Thyroid gland (tissue), 4 donors: ENCODE data around the gene KCNG1. TPM values are rescaled to one million over a fixed set of nuclear protein-coding genes. Genes with fewer than 3 reads are reported as not detected.

Experiments
- DNase-seq, 2 donors: peaks; one replicate each; pipeline ENCODE4 v3.0.0-alpha.2; 2019
- H3K27ac ChIP-seq, 3 donors: fragments of 200-600 bp; sonication (generic); 1 replicate in 2 of 3; 2 replicates in 1 of 3; pipeline ENCODE4 v1.5.1; 2016 to 2019; ENCODE audit warnings: mild to moderate bottlenecking in 1 of 3, moderate library complexity in 1 of 3
- H3K27me3 ChIP-seq: fragments of 200-600 bp; sonication (generic); one replicate; pipeline ENCODE4 v1.5.1; 2019
- H3K36me3 ChIP-seq, 2 donors: fragments of 200-600 bp; sonication (generic); one replicate each; pipeline ENCODE4 v1.5.1; 2016 to 2019
- H3K4me1 ChIP-seq, 2 donors: fragments of 200-600 bp; sonication (generic); one replicate each; pipeline ENCODE4 v1.5.1; 2017 to 2019
- H3K4me3 ChIP-seq, 3 donors: fragments of 200-600 bp; sonication (generic); replicated peaks in 1 of 3; 1 replicate in 2 of 3; 2 replicates in 1 of 3; pipeline ENCODE4 v1.5.1; 2016; ENCODE audit warnings: mild to moderate bottlenecking in 1 of 3
- H3K9me3 ChIP-seq: fragments of 200-600 bp; sonication (generic); one replicate; pipeline ENCODE4 v1.5.1; 2017
- CTCF ChIP-seq, 6 experiments: fragments of 200-600 bp in 3 of 6; fragments of 450-650 bp in 3 of 6; sonication (generic) in 3 of 6; IDR thresholded peaks; one replicate each; pipeline ENCODE4 v1.5.1; 2016 to 2019; ENCODE audit warnings: antibody characterized with exemption in 6 of 6, mild to moderate bottlenecking in 2 of 6, inconsistent platforms in 1 of 6, moderate library complexity in 1 of 6
- POLR2A ChIP-seq, 2 donors: fragments of 450-650 bp; IDR thresholded peaks; one replicate each; pipeline ENCODE4 v1.6.1; 2017; ENCODE audit warnings: antibody characterized with exemption in 2 of 2, mild to moderate bottlenecking in 2 of 2, moderate library complexity in 1 of 2
- WGBS, 2 donors: methylation state at CpG; one replicate each; pipeline ENCODE4 v1.1.5; 2017; 5-methylcytosine and 5-hydroxymethylcytosine counted together
- intact Hi-C: fragments of 100-400 bp; cut with DNase I; formaldehyde crosslinking; loops from one replicate; pipeline ENCODE4 v1.15.1; 2023
- total RNA-seq, 4 donors: library from RNA; depleted of rRNA; stranded (reverse); fragments of >200 nt; gene quantifications; one replicate each; pipeline ENCODE4 v1.2.3, GENCODE V29; 2016

KCNG1 gene
- total RNA-seq, 4 donors from 2014 or later = 0.13 TPM; not detected in 3

DNA sequence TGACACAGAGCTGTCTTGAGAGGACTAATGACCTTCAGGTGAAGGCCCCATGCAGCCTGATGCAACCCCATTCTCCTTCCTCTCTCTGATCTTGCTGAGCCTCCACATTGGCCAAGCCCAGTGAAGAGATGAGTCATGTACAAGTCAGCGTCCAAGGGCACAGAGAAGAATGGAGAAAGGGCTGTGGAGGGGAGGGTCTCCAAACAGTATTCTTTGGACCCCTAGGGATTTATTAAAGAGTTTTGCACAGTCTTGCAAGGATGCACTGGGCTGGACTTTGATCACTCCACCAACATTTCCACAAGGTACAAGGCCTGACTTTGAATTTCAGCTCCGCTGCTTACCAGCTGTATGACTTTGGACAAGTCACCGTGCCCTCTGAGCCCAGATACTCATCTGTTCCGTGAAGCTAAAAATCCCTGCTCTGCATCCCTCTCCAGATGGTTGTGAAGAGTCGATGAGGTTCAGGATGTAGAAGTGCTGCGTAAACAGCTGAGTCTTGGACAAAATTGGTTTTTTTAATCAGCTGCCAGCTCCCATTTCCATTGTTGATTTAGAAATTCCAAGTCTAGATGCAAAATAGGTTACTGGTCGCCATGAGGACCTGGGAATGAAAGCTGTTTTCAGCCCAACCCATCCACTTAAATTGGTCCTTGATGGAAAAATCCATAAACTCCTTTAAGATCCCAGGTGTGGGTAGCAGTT lies 14.1 kb upstream of the KCNG1 start:
- H3K27me3 ChIP-seq = no peaks in the 10 kb centered on the region
- no peak overlapping the region for H3K4me3 ChIP-seq
- 73 to 78% methylated on average over 6 to 7 of the region's 7 CpGs for WGBS, 2 donors
- TF ChIP-seq POLR2A (IDR thresholded peaks at IDR 0.05) = no peak
- no peak for TF ChIP-seq CTCF (IDR thresholded peaks at IDR 0.05)
- intact Hi-C loops = no loop called here
- H3K36me3 ChIP-seq = no peaks in the 10 kb centered on the region
- no peaks in the 10 kb centered on the region for H3K9me3 ChIP-seq
- no peak overlapping the region for H3K27ac ChIP-seq
- no peaks in the 10 kb centered on the region for H3K4me1 ChIP-seq
- DNase-seq = no peak

DNA sequence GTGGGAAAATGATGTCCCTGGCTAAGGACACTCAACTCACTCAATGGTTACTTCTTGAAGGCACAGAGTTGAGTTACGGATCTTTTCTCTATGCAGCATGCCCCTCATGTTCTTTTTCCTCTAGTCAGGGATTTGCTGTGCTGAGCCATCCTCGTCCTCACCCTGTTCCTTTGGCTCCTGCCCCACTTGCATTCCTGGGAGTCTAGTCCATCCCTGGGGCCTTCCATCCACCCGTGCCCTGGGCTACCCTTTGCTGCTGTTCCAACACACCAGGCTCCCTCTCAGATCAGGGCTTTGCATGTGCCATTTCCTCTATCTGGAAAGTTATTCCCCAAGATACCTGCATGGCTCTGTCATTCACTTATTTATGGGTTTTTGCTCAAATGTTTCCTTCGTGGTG lies 13.3 kb upstream of the KCNG1 start:
- H3K27me3 ChIP-seq = no peaks in the 10 kb centered on the region
- H3K9me3 ChIP-seq = no peaks in the 10 kb centered on the region
- 78 to 80% methylated on average over 4 of the region's 4 CpGs for WGBS, 2 donors
- no peak for DNase-seq
- H3K4me3 ChIP-seq = no peak overlapping the region
- H3K27ac ChIP-seq = no peak overlapping the region
- H3K36me3 ChIP-seq = no peaks in the 10 kb centered on the region
- H3K4me1 ChIP-seq = no peaks in the 10 kb centered on the region
- TF ChIP-seq CTCF (IDR thresholded peaks at IDR 0.05) = no peak
- no peak for TF ChIP-seq POLR2A (IDR thresholded peaks at IDR 0.05)
- intact Hi-C loops = no loop called here

DNA sequence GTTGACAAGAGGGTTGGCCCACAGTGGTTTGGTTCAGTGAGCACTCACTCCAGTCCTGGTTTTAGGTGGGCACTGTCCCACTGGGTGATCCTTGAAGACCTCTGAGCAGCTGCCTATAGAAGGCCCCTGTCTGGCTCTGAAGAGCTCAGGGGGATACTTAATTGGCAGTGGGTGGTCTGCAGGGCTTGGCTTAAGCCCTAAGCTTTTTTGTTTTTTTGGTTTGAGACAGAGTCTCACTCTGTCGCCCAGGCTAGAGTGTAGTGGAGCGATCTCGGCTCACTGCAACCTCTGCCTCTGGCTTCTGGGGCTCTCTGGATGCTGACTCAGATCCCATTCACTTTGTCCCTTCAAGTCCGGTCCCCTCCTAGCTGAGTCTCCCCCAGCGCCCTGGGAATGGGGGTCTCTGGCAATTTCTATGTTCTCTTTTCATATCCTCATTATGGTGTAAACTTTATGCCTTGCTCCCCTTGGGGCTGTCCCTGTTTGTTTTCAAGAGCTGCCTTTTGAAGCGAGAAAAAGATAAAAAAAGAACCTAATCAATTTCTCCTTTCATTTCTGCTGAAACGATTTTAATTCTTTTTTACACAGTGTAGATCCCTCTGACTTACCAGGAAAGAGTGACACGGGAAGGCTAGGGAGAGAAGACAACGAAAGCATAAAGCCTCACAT lies 12.2 kb upstream of the KCNG1 start:
- WGBS, 2 donors = 50 to 51% methylated on average over 9 of the region's 9 CpGs
- TF ChIP-seq CTCF (IDR thresholded peaks at IDR 0.05) (no peak), POLR2A (IDR thresholded peaks at IDR 0.05) (no peak)
- intact Hi-C loops = no loop called here
- Histone ChIP-seq H3K27ac (no peak overlapping the region), H3K9me3 (no peaks in the 10 kb centered on the region), H3K4me1 (no peaks in the 10 kb centered on the region), H3K4me3 (no peak overlapping the region), H3K27me3 (peaks cover under 1% of the 10 kb centered on the region), H3K36me3 (no peaks in the 10 kb centered on the region)
- no peak for DNase-seq

DNA sequence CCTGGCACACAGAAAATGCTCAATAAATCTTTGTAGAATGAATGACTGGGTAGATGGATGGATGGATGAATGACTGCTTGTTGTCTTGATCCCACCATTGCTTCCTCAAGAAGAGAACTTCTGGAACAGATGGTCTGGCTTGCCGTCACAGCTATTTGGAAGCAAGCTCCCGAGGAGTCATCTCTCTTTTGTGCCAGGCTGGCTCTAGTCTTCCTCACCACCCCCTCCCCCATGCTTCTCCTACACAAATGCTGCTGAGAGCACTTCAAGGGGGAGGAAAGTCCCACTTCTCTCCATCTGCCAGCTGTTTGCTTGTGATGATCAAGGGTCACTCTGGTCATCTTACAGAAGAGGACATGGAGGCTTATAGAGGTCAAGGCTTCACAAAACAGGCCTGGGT lies 11.6 kb upstream of the KCNG1 start:
- Histone ChIP-seq H3K27ac (no peak overlapping the region), H3K27me3 (peaks cover 7% of the 10 kb centered on the region), H3K36me3 (no peaks in the 10 kb centered on the region), H3K9me3 (no peaks in the 10 kb centered on the region), H3K4me3 (no peak overlapping the region), H3K4me1 (no peaks in the 10 kb centered on the region)
- 33 to 69% methylated on average over 2 of the region's 2 CpGs for WGBS, 2 donors
- no peak for DNase-seq
- no peak for TF ChIP-seq CTCF (IDR thresholded peaks at IDR 0.05)
- no peak for TF ChIP-seq POLR2A (IDR thresholded peaks at IDR 0.05)
- intact Hi-C loops = no loop called here
